Cerebellar cortex (tissue), 1 donor: ENCODE measurements around the gene KCNG2.
"Not testable (repeated sequence)": the region's sequence is repeated elsewhere in the genome, so short reads cannot be mapped to it uniquely, and the experiment has no call there.

Experiments
- DNase-seq: peaks from one replicate; pipeline ENCODE4 v3.0.0-alpha.2; 2015; ENCODE audit warnings: low spot score

KCNG2 gene

DNA sequence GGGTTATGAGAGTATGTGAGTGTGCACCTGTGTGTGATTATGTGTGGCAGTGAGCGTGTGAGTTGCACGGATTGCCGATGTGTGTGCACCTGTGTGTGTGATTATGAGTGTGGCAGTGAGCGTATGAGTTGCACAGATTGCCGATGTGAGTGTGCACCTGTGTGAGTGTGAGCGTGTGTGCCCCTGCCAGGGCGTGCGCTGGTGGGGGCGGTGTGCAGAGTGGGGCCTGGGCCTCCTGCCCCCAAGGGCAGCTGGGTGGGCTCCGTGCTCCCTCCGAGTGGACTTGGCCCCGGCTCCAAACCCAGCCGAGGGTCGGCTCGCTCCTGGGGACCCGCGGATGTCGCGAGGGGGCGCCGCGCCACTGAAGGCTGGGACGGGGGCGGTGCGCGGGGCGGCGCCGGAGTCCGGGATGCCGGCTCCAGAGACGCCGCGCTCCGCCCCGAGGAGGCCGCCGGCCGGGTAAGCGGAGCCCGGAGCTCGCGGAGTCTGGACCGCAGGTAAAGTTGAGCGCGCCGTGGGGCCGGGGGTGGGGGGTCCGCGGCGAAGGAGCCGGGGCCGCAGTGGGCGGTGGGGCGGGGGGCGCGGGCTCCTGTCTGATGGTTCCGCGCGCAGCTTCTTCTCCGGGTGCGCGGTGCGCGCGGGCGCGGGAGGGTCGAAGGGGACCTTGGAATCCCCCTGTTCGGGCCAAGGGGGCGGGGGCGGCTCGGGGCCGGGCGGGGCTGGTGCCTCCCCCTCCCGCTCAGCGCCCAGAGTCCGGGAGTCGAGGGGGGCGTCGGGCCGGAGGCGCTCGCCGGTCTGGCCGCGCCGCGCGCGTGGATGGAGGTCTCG is at the start of gene KCNG2:
TSS of gene KCNG2 (plus strand) at position 421 of the 828 bp plus-strand sequence. CDS start 65,730 bp downstream, outside the sequence.
- peak; percentile 15 for DNase-seq

DNA sequence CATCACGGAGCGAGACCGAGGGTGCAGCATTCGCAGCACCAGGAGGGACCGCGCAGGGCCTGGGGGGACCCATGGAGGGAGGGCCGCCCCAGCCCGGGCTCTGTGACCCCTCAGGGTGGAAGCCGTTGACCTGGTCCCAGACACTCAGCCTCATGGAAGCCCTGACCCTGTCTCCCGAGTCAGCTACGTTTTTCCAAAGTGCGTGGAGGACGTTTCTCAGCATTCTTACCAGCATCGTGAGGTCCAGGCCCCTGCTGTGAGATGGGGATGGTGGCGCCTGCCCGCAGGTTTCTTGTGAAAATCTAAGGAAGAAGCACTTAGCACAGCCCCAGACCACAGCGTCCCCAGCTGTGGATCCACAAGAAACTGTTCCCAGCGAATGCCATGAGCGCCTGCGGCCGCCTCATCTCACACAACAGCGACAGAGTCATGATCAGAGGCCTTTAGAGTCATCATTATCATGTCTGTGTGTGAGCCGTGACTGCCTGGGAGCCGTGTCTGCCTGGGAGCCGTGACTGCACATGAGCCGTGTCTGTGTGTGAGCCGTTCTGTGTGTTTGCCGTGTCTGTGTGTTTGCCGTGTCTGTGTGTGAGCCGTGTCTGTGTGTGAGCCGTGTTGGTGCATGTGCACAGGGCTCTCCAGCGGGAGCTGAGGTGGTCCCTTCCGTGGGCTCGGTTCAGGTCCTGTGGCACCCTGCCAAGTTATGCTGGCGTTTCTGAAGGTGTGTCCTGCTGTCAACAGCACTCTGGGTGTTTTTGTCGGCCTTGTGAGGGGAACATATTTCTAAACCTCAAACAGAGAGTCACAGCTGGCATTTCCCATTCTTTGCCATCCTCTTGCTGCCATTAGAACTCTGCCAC is 49.2 kb upstream of the KCNG2 start:
- DNase-seq, result no peak

DNA sequence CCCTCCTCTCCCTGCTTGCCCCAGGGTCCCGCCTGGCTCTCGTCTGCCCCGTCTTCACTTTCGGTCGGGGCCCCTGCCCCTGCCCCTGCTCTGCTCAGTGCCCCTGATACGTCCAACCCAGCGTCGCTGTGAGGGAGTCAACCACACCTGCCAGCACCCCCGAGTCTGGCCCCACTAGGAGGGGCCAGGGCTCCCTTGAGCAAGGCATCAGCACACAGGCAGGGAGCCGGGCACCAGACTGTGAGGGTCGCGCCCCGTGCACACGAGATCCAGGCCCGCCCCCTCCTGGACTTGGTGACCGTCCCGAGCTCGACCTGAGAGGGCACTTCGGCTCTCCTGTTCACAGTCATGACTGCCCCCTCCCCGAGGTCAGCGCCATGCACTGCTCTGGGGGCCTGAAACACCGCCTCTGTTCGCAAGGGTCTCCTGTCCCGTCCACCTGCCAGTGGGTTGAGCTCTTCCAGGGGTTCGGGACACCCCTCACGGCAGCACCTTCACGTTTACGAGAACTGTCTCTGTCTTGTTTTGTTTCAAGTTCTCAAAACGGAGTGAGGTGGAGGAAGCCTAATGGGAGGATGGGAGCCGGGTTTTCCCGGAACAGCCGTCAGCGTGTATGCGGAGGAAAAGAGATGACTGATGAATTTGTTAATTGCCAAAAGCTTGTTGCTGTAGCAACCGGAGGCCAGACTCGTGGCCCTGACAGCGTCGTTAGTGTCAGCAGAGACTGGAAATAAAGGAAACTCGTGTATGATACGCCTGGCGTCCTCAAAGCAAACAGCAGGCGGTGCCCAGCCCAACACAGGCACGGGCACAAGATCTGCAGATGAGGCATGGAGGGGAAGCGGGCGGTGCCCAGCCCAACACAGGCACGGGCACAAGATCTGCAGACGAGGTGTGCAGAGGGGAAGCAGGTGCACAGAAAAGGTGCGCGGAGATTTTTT is 48.2 kb upstream of the KCNG2 start:
- no peak for DNase-seq

GRCh38 chr18:79750980-79751571 is 46.7 kb upstream of the KCNG2 start:
- DNase-seq, result no peak

DNA sequence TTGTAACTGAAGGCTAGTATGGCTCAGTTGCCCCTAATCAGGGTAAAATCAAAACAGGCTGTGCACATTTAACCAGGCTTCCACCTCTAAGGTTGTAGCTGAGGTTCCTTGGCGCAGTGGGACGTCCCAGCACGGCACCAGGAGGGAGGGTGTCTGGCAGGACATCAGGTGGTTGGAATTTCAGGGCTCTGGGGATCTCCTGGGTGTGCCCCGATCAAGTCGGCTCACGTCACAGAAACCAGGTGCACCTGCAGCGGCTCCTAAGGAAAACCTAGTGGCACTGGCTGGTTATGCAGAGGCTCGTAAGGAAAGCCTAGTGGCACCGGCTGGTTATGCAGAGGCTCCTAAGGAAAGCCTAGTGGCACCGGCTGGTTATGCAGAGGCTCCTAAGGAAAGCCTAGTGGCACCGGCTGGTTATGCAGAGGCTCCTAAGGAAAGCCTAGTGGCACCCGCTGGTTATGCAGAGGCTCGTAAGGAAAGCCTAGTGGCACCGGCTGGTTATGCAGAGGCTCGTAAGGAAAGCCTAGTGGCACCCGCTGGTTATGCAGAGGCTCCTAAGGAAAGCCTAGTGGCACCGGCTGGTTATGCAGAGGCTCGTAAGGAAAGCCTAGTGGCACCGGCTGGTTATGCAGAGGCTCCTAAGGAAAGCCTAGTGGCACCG is 45.7 kb upstream of the KCNG2 start:
- DNase-seq, result not testable (repeated sequence)

GRCh38 chr18:79752946-79753345 is 44.8 kb upstream of the KCNG2 start:
- not testable (repeated sequence) for DNase-seq

DNA sequence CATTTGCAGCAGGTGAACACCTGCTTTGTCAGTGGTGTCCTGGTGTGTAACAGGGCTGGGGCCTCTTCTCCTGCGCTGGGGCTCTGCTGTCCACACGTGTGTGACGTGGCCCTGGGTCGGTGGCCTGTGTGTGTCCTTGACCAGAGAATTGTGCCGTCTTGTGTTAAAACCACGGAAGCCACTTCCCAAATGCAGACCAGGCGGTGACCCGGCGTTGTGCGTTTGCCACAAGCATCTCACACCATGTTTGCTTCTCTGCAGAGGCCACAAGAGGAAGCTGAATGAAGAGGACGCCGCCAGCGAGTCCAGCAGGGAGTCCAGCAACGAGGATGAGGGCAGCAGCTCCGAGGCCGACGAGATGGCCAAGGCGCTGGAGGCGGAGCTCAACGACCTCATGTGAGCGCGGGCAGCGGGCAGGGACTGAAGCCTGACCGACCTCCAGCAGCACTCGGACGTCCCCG is 44.3 kb upstream of the KCNG2 start:
- no peak for DNase-seq

DNA sequence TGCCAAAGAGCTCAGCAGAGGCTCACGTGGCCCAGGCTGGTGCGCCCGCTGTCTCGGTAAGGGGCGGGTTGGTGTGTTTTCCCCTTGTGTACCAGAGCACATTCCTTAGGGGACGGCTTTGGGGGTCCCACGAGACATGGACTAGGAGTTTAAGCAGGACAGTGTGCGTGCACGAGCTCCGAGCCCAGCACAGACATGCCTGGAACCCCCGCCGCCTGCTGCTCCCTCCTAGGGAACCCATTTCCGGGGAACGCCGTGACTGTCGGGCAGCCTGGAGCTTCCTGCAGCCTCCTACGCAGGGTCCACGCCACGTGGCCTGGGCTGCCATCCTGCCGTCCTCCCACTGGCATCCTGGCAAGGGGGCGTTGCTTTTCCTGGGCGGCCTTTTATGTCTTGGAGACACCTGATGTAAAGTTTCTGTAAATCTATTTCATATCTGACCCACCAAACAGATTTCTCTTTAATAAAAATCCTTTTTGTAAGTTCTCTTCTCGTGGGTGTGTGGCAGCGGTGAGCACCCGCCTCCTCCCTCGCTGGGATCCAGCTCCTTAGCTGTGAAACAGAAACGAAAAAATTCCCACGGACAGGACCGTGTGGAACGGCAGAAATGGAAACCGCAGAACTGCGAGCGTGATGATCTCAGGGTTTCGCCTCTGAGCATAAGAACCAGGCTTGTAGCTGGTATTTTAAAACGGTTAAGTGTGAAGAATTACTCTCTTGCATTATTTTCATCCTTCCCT is 43.5 kb upstream of the KCNG2 start:
- no peak for DNase-seq

DNA sequence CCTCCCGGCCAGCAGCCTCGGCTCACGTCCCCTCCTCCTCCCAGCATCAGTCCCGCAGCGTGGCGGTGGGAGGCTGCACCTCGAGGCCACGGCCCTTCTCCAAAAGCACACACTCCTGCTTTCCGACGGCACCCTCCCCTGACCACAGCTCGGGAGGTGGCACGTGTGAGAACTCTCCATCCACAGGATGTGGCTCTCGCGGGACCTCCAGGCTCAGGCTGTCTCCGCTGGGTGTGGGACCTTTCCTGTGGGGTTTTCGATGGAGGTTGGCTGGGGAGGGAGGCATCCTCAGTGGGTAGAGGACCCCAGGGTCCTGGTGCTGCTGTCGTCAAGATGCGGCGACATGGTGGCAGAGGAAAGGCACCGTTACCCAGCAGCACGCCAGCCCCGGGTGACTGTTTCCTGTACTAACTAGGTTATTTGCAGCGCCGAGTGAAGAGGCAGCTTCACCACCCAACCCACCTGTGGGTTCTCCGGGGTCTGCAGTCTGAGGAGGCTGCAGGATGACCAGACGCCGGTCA is 42.8 kb upstream of the KCNG2 start:
- no peak for DNase-seq

DNA sequence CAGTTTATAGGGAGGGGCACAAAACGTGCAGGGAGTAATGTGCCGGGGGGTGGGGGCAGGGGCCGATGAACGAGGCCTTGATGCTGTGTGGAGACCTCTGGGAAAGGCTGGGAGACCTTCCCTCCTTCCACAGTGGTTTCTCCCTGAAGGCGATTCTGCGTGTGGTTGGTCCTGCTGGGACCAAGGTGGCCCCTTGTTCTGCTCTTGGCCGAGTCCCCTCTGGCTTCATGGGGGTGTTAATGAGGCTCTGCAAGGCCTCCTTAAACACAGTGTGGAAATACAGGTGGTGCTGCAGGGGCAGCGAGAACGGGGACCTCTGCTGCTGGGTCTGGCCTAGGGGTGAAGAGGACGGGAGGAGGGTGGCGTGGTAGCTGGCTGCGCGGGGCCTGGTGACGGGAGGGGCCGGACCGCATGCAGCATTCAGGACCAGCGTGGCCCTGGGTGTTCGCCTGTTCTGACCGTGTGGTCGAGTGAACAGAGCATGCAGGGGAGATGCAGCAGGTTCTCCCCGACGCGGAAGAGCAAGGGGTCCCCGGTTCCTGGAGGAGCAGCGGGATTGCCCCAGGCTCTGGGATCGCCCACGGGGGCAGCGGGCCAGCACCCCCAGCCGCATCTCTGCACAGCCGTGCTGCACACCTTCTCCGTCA is 42.1 kb upstream of the KCNG2 start:
- DNase-seq, result no peak

GRCh38 chr18:79756143-79756500 is 41.6 kb upstream of the KCNG2 start:
- no peak for DNase-seq

GRCh38 chr18:79756826-79757225 is 40.9 kb upstream of the KCNG2 start:
- no peak for DNase-seq

DNA sequence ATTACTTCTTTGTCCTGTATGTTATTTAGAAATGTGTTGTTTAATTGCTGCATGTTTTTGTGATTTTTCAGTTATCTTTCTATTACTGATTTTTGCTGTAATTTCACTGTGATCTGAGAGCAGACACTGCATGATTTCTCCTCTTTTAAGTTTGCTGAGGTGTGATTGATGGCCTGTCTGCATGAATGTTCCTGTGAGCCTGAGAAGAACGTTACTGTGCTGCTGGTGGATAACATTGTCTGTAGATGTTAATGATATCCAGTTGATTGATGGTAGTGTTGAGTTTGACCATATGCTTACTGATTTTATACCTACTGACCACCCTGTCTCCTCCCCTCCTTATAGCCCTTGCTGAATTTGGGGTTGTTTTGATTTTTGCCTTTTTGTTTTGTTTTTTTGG is 37.4 kb upstream of the KCNG2 start:
- DNase-seq, result no peak

GRCh38 chr18:79760881-79761280 is 36.9 kb upstream of the KCNG2 start:
- DNase-seq, result no peak

DNA sequence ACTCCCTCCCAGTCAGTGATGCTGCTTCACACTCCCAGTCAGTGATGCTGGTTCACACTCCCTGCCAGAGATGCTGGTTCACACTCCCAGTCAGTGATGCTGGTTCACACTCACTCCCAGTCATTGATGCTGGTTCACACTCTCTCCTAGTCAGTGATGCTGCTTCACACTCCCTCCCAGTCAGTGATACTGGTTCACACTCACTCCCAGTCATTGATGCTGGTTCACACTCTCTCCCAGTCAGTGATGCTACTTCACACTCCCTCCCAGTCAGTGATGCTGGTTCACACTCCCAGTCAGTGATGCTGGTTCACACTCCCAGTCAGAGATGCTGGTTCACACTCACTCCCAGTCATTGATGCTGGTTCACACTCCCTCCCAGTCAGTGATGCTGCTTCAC is 34.3 kb upstream of the KCNG2 start:
- DNase-seq, result no peak

DNA sequence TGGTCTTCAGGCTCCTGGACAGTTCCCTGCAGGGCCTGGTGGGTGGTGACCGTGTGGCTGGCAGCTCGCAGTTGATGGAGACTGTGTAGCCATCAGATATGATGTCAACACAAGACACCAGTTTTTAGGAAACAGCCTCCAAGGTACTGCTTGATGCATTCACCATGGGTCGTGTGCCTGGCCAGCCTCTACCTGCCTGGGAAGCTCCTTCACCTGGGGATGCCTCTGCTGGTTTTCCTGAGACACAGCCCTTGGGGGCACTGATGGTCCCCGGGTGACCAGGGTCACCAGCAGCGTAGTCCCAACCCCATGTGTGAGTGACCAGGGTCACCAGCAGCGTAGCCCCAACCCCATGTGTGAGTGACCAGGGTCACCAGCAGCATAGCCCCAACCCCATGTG is 33.6 kb upstream of the KCNG2 start:
- DNase-seq, result no peak

GRCh38 chr18:79765491-79766245 is 32.1 kb upstream of the KCNG2 start:
- no peak for DNase-seq

DNA sequence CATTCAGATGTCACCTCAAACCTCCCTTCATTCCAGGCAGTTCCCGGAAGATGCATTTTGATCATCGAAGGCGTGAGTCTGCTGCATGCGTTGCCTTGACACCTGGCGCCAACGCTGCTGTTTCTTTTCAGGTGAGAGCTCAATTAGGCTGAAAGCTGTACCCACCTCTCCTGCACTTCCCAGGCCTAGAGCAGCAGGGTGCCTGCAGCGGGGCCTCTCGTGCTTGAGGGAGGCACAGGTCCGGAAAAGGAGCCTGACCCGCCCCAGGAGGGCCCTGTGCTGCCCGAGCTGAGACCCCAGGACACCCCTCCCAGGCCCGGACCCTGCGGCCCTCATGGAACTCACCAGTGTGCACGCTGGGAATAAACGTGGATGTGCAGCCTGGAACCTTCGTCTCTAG is 31.4 kb upstream of the KCNG2 start:
- no peak for DNase-seq

GRCh38 chr18:79768745-79769144 is 29.0 kb upstream of the KCNG2 start:
- no peak for DNase-seq
